Activated naive CD4-positive, alpha-beta T cell (primary cell): ENCODE results near the gene FPR2.
"Not testable (repeated sequence)": the region's sequence is repeated elsewhere in the genome, so short reads cannot be mapped to it uniquely, and the experiment has no call there.

Experiments used
- DNase-seq, 4 experiments: peaks; one replicate each; lab custom pipeline; 2025; lab: John Stamatoyannopoulos, UW

Gene FPR2

GRCh38 chr19:51806571-51806970 lies 45.6 kb downstream of the FPR2 start:
- not testable (repeated sequence) for DNase-seq

- DNase-seq: no peak
Observed at GRCh38 chr19:51807111-51807701, 46.2 kb downstream of the FPR2 start.

DNA sequence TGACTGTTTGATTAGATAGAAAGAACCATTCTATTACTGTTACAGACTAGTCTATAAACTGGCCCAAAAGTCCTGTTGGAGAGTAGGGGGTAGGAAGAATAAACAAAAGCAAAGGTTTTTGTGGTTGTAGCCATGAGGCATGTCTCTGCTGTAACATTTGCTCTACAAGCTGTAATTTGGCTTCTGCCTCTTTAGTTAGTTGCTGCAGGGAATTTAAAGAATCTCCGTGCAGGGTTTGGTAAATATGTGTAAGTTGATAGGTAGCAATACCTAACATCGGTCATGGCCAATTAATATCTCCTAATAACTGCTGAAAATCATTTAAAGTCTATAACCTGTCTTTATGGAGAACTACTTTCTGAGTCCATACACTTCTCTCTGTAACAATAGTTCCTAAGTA lies 46.9 kb downstream of the FPR2 start:
- DNase-seq: no peak

DNA sequence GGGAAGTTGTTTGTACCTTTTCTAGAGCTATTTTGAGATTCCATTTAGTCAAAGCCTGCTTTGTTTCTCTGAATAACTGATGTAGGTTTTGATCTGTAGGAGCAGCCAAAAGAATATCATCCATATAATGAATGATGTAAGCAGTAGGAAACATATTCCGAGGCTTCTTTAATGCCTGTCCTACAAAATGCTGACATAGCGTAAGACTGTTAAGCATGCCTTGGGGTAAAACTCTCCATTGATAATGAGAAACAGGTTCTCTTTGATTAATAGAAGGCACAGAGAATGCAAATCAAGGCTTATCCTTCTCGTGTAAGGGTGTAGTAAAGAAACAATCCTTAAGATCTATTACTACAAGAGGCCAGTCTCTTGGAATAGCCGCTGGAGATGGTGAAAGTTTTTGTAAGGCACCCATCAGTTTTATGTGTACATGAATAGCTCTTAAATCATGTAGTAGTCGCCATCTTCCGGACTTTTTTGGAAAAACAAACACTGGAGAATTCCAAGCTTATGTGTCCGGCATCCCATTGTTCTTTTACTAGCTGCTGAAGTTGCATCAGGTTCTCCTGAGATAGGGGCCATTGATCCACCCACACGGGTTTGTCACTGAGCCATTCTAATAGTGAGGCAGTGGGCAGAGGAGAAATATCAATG lies 47.5 kb downstream of the FPR2 start:
- DNase-seq: no peak

GRCh38 chr19:51809787-51810186 lies 48.8 kb downstream of the FPR2 start:
- no peak for DNase-seq

- no peak for DNase-seq
Observed at GRCh38 chr19:51810223-51810622, 49.2 kb downstream of the FPR2 start.

DNA sequence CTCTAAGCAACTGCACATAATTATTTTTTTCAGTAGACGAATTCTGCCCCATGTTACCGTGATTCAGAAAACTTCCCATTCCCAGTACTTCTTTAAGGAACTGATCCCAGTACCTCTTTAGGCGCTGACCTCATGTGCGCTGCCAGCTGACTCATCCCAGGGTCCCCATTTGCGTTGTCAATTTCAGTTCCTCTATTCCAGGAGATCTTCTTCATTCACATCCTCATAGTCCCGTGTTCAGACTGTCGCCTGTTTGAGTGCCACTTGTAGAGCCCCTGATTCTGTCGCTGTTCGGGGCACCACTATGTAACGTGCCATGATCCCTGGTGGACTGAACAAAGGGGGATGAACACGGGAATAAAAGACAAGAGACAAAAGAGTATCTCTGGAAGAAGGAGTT lies 50.4 kb downstream of the FPR2 start:
- DNase-seq: no peak

DNA sequence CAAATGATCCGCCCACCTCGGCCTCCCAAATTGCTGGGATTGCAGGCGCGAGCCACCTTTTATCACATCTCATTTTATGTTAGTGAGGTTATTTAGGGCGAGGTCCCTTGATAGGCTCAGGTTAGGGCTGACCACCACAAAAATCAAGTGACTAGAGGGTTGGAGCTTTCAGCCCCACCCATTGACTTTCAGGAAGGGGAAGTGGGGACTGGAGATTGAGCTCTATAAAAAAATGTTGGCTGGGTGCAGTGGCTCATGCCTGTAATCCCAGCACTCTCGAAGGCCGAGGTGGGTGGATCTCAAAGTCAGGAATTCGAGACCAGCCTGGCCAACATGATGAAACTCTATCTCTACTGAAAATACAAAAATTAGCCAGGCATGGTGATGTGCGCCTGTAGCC lies 54.1 kb downstream of the FPR2 start:
- DNase-seq: no peak

- no peak for DNase-seq
Observed at GRCh38 chr19:51816711-51817110, 55.7 kb downstream of the FPR2 start.

GRCh38 chr19:51820011-51820410 lies 59.0 kb downstream of the FPR2 start:
- no peak for DNase-seq
